HEK293 (cell line): ENCODE measurements around the gene RNF224.

Experiments used
- CTCF ChIA-PET: fragments of 350-600 bp; formaldehyde crosslinking; extraction: SDS; loops from one replicate; lab custom pipeline; 2021; ENCODE audit warnings: antibody characterized with exemption; lab: Yijun Ruan, JAX
- POLR2A ChIA-PET: fragments of 300-600 bp; formaldehyde crosslinking; extraction: SDS; loops from one replicate; lab custom pipeline; 2020; ENCODE audit warnings: antibody characterized with exemption, inconsistent platforms; lab: Yijun Ruan, JAX
- H3K27ac ChIP-seq: fragments of 200-500 bp; sonication (Bioruptor generic); 2 replicates; pipeline ENCODE4 v1.5.1; 2014; ENCODE audit warnings: low read depth, low read length, control low read depth, inconsistent platforms; ENCODE audit errors: extremely low read depth
- H3K36me3 ChIP-seq, 2 experiments: fragments of 200-500 bp in 1 of 2; sonication (Bioruptor generic) in 1 of 2; 1 replicate in 1 of 2; 2 replicates in 1 of 2; pipeline ENCODE4 v1.5.1; 2014 to 2017; ENCODE audit warnings: inconsistent platforms in 2 of 2, low read length in 2 of 2; ENCODE audit not compliant: control insufficient read depth in 2 of 2, insufficient read depth in 1 of 2
- H3K4me1 ChIP-seq: fragments of 200-500 bp; sonication (Bioruptor generic); 2 replicates; pipeline ENCODE4 v1.5.1; 2014; ENCODE audit warnings: mild to moderate bottlenecking, low read length, inconsistent platforms; ENCODE audit not compliant: control insufficient read depth, insufficient read depth
- H3K4me3 ChIP-seq: 2 replicates; pipeline ENCODE4 v1.5.1; 2011; ENCODE audit warnings: low read depth, mild to moderate bottlenecking, control low read depth, low read length, moderate library complexity
- H3K9me3 ChIP-seq: fragments of 200-500 bp; sonication (Bioruptor generic); 2 replicates; pipeline ENCODE4 v1.5.1; 2014; ENCODE audit warnings: low read depth, low read length, inconsistent platforms; ENCODE audit not compliant: control insufficient read depth, insufficient read depth
- BCL11B ChIP-seq: fragments of 450-650 bp; formaldehyde crosslinking; IDR thresholded peaks from 2 replicates; pipeline ENCODE4 v1.5.1; 2016; ENCODE audit warnings: low read depth, missing biosample characterization, missing genetic modification characterization
- CTCF ChIP-seq: fragments of 450-650 bp; formaldehyde crosslinking; IDR thresholded peaks from 2 replicates; pipeline ENCODE4 v1.5.1; 2016; ENCODE audit warnings: missing biosample characterization, missing genetic modification characterization
- HOXC10 ChIP-seq: sonication (generic); formaldehyde crosslinking; IDR thresholded peaks from 2 replicates; pipeline ENCODE4 v1.8.1; 2023; ENCODE audit warnings: mild to moderate bottlenecking, missing genetic modification reagents
- KLF1 ChIP-seq: fragments of 450-650 bp; formaldehyde crosslinking; IDR thresholded peaks from 2 replicates; pipeline ENCODE4 v1.5.1; 2016; ENCODE audit warnings: missing biosample characterization, missing genetic modification characterization
- PRDM10 ChIP-seq: fragments of 450-650 bp; formaldehyde crosslinking; IDR thresholded peaks from 2 replicates; pipeline ENCODE4 v1.5.1; 2016; ENCODE audit warnings: missing biosample characterization, missing genetic modification characterization
- SP7 ChIP-seq: fragments of 450-650 bp; formaldehyde crosslinking; IDR thresholded peaks from 2 replicates; pipeline ENCODE4 v1.5.1; 2016; ENCODE audit warnings: missing biosample characterization, missing genetic modification characterization
- TRIM28 ChIP-seq: IDR thresholded peaks from 2 replicates; pipeline ENCODE4 v1.6.1; 2011; ENCODE audit warnings: low read length, control low read depth, borderline replicate concordance
- ZNF133 ChIP-seq: fragments of 450-650 bp; formaldehyde crosslinking; IDR thresholded peaks from 2 replicates; pipeline ENCODE4 v1.5.1; 2016; ENCODE audit warnings: missing biosample characterization, missing genetic modification characterization
- ZNF140 ChIP-seq: fragments of 450-650 bp; formaldehyde crosslinking; IDR thresholded peaks from 2 replicates; pipeline ENCODE4 v1.5.1; 2016; ENCODE audit warnings: missing biosample characterization, missing genetic modification characterization
- ZNF146 ChIP-seq: fragments of 450-650 bp; formaldehyde crosslinking; IDR thresholded peaks from 2 replicates; pipeline ENCODE4 v1.5.1; 2016; ENCODE audit warnings: missing biosample characterization, missing genetic modification characterization
- ZNF184 ChIP-seq: fragments of 450-650 bp; IDR thresholded peaks from 2 replicates; pipeline ENCODE4 v1.5.1; 2018; ENCODE audit warnings: missing biosample characterization, mild to moderate bottlenecking, missing genetic modification characterization
- ZNF23 ChIP-seq: fragments of 450-650 bp; formaldehyde crosslinking; IDR thresholded peaks from 2 replicates; pipeline ENCODE4 v1.5.1; 2016; ENCODE audit warnings: missing biosample characterization, missing genetic modification characterization, borderline replicate concordance
- ZNF24 ChIP-seq: fragments of 450-650 bp; formaldehyde crosslinking; IDR thresholded peaks from 2 replicates; pipeline ENCODE4 v1.5.1; 2016; ENCODE audit warnings: missing biosample characterization, missing genetic modification characterization
- ZNF350 ChIP-seq: fragments of 450-650 bp; formaldehyde crosslinking; IDR thresholded peaks from 2 replicates; pipeline ENCODE4 v1.5.0; 2017; ENCODE audit warnings: missing biosample characterization, mild to moderate bottlenecking, missing genetic modification characterization
- ZNF362 ChIP-seq: fragments of 450-650 bp; formaldehyde crosslinking; IDR thresholded peaks from 2 replicates; pipeline ENCODE4 v1.5.1; 2016; ENCODE audit warnings: missing biosample characterization, missing genetic modification characterization
- ZNF394 ChIP-seq: fragments of 450-650 bp; formaldehyde crosslinking; IDR thresholded peaks from 2 replicates; pipeline ENCODE4 v1.5.1; 2016; ENCODE audit warnings: missing biosample characterization, missing genetic modification characterization, mild to moderate bottlenecking, moderate library complexity, borderline replicate concordance
- ZNF473 ChIP-seq: fragments of 450-650 bp; formaldehyde crosslinking; IDR thresholded peaks from 2 replicates; pipeline ENCODE4 v1.5.1; 2017; ENCODE audit warnings: missing biosample characterization, missing genetic modification characterization
- ZNF48 ChIP-seq: fragments of 450-650 bp; formaldehyde crosslinking; IDR thresholded peaks from 2 replicates; pipeline ENCODE4 v1.5.1; 2016; ENCODE audit warnings: missing biosample characterization, missing genetic modification characterization
- ZNF571 ChIP-seq: fragments of 450-650 bp; formaldehyde crosslinking; IDR thresholded peaks from 2 replicates; pipeline ENCODE4 v1.5.0; 2017; ENCODE audit warnings: missing biosample characterization, missing genetic modification characterization
- ZNF629 ChIP-seq: fragments of 450-650 bp; formaldehyde crosslinking; IDR thresholded peaks from 2 replicates; pipeline ENCODE4 v1.5.1; 2017; ENCODE audit warnings: missing biosample characterization, missing genetic modification characterization
- ZNF654 ChIP-seq: fragments of 450-650 bp; formaldehyde crosslinking; IDR thresholded peaks from 2 replicates; pipeline ENCODE4 v1.5.1; 2016; ENCODE audit warnings: low read depth, missing biosample characterization, missing genetic modification characterization
- ZNF792 ChIP-seq: fragments of 450-650 bp; formaldehyde crosslinking; IDR thresholded peaks from 2 replicates; pipeline ENCODE4 v1.5.1; 2016; ENCODE audit warnings: missing biosample characterization, missing genetic modification characterization
- TF ChIP-seq, protein P1 (sequence below): fragments of 450-650 bp; formaldehyde crosslinking; IDR thresholded peaks from 2 replicates; pipeline ENCODE4 v1.5.1; 2016; ENCODE audit warnings: missing biosample characterization, missing genetic modification characterization
- TF ChIP-seq, protein P2 (sequence below): fragments of 450-650 bp; formaldehyde crosslinking; IDR thresholded peaks from 2 replicates; pipeline ENCODE4 v1.5.1; 2017; ENCODE audit warnings: missing biosample characterization, mild to moderate bottlenecking, missing genetic modification characterization, moderate library complexity
- TF ChIP-seq, protein P3 (sequence below): fragments of 450-650 bp; formaldehyde crosslinking; IDR thresholded peaks from 2 replicates; pipeline ENCODE4 v1.5.1; 2016; ENCODE audit warnings: missing biosample characterization, missing genetic modification characterization

RNF224 gene

DNA sequence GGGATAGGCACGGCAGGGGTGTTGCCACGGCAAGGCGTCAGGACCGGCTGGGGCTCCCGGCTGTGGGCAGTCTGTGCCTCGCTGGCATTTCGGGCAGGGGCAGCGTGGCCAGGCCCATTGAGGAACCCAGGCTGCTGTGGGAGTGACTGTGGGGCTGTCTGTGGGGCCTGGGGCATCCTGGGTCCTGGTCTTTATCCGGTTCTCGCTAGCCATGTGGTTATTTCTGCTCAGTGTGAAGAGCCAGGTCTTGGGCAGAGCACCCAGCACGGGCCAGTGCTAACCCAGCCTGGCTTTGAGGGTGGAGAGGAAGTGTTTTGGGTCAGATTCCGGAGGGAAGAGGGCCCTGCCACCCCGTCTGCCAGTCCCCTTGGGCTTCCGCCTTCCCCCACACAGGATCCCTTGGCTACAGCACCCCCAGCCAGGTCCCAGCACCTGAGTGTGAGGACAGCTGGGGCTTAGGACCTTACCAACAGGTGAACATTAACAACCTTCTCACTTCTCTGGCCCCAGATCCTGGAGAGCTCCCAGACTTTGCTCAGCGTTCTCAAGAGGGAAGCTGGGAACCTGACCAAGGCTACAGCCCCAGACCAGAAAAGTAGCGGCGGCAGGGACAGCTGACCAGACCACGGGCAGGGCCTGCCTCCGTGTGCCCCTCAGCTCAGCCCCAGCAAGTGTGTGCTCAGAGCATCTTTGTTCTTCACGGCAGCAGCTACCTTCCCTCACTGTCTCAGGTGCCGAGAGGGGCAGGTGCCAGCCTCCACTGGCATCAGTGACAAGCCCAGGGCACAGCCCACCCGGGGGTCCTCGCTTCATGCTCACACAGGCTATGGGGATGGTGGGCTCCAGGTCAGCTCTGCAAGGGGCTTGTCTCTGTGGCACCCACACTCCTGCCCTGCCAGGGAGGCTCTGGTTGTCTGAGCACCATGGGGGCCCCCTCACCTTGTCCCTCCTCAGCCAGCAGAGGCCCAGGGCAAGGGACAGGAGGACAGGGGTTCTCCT lies 37.7 kb upstream of the RNF224 start (continued):
- TF ChIP-seq ZNF140 = no peak
- TF ChIP-seq ZNF629 (tag by site-specific recombination) = no peak
- TF ChIP-seq, protein P1, sequence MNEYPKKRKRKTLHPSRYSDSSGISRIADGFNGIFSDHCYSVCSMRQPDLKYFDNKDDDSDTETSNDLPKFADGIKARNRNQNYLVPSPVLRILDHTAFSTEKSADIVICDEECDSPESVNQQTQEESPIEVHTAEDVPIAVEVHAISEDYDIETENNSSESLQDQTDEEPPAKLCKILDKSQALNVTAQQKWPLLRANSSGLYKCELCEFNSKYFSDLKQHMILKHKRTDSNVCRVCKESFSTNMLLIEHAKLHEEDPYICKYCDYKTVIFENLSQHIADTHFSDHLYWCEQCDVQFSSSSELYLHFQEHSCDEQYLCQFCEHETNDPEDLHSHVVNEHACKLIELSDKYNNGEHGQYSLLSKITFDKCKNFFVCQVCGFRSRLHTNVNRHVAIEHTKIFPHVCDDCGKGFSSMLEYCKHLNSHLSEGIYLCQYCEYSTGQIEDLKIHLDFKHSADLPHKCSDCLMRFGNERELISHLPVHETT (tag by site-specific recombination) = no peak
- no peak for TF ChIP-seq TRIM28
- no peak for TF ChIP-seq ZNF146 (tag by site-specific recombination)
- TF ChIP-seq ZNF571 = no peak
- no peak for TF ChIP-seq ZNF184 (tag by site-specific recombination)
- TF ChIP-seq BCL11B (tag by site-specific recombination) = no peak
- no peak for TF ChIP-seq ZNF133 (tag by site-specific recombination)
- no peak for TF ChIP-seq PRDM10 (tag by site-specific recombination)
- TF ChIP-seq, protein P2, sequence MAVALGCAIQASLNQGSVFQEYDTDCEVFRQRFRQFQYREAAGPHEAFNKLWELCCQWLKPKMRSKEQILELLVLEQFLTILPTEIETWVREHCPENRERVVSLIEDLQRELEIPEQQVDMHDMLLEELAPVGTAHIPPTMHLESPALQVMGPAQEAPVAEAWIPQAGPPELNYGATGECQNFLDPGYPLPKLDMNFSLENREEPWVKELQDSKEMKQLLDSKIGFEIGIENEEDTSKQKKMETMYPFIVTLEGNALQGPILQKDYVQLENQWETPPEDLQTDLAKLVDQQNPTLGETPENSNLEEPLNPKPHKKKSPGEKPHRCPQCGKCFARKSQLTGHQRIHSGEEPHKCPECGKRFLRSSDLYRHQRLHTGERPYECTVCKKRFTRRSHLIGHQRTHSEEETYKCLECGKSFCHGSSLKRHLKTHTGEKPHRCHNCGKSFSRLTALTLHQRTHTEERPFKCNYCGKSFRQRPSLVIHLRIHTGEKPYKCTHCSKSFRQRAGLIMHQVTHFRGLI = no peak
- TF ChIP-seq ZNF473 (tag by site-specific recombination) = no peak
- no peak for TF ChIP-seq ZNF23 (tag by site-specific recombination)
- TF ChIP-seq ZNF350 (tag by site-specific recombination) = no peak
- TF ChIP-seq ZNF394 = no peak; the same call in 1 of the 2 replicates

- Histone ChIP-seq H3K4me3 (no peak overlapping the region), H3K9me3 (no peaks in the 10 kb centered on the region), H3K27ac (no peak overlapping the region), H3K36me3 (peaks cover 0 to 52% of the 10 kb centered on the region in 2 experiments; a peak in 1 of 3 replicates), H3K4me1 (peaks cover 14% of the 10 kb centered on the region)
- ChIA-PET CTCF (interaction anchor here (1.1 to 2.9 kb wide), 7 partner anchors 8 to 72 kb away, joined by 3 to 22 read pairs (median 7); partner anchors contain the start of genes NDOR1, RNF224 and TMEM203), POLR2A (interaction anchor here (0.6 to 7.1 kb wide), 12 partner anchors 8 to 745 kb away, joined by 3 to 178 read pairs (median 24); partner anchors contain the start of genes LRRC26, NDOR1, TMEM203 and TPRN)
- TF ChIP-seq ZNF654 = no peak
- TF ChIP-seq ZNF24 (tag by site-specific recombination) = no peak
- TF ChIP-seq ZNF792 (tag by site-specific recombination) = no peak
- TF ChIP-seq, protein P3, sequence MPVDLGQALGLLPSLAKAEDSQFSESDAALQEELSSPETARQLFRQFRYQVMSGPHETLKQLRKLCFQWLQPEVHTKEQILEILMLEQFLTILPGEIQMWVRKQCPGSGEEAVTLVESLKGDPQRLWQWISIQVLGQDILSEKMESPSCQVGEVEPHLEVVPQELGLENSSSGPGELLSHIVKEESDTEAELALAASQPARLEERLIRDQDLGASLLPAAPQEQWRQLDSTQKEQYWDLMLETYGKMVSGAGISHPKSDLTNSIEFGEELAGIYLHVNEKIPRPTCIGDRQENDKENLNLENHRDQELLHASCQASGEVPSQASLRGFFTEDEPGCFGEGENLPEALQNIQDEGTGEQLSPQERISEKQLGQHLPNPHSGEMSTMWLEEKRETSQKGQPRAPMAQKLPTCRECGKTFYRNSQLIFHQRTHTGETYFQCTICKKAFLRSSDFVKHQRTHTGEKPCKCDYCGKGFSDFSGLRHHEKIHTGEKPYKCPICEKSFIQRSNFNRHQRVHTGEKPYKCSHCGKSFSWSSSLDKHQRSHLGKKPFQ (tag by site-specific recombination) = no peak
- TF ChIP-seq HOXC10 (CRISPR knock-in tag) = no peak
- TF ChIP-seq ZNF362 = no peak
- TF ChIP-seq SP7 (tag by site-specific recombination) = no peak
- TF ChIP-seq ZNF48 = no peak
- TF ChIP-seq CTCF (tag by site-specific recombination) = peak; percentile 46; the same call in 1 of the 2 replicates
- peak; percentile 21; the same call in 1 of the 2 replicates for TF ChIP-seq KLF1
These were observed 36.9 kb upstream of the RNF224 start for GRCh38 chr9:137190315-137190856.
